HG02759 (cell line): ENCODE data around the gene MPP3.

Experiments
- ATAC-seq: cut with Tn5 transposase; IDR thresholded peaks from one replicate; pipeline ENCODE4 v1.9.1; 2021; ENCODE audit warnings: mild to moderate bottlenecking, moderate library complexity; ENCODE audit not compliant: unreplicated experiment

MPP3 gene

GRCh38 chr17:43832168-43832975 lies 574 bp downstream of the MPP3 start:
- ATAC-seq = no peak

- no peak for ATAC-seq
These were observed 1.3 kb downstream of the MPP3 start for GRCh38 chr17:43831633-43832032.

DNA sequence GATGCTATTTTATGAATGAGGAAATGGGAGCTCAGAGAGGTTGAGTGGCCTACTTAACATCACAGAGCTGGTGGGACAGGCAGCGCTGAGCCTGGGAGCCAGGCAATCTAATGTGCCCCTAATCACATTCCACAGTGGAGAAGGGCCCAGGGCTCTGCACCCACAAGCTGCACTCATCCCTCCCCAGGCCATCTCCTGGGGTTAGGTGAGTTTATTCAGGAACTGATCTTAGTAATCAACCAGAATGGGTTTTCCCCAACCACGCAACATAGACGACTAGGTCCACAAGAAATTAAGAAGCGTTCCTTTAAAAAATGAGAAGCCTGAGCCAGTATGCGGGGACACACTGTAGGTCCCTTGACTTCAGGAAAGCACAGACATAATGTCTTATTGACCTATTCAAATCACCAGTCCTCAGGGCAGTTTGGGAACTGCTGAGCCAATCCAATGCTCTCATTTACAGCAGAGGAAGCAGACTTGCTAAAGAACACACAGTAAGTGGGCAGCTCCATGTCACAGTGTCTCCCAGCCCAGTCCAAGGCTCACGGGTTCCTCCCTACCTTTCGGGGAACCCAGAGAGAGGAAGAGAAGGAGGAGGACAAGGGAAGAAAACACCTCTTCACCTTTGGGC lies 2.3 kb downstream of the MPP3 start:
- ATAC-seq = no peak

GRCh38 chr17:43829738-43830137 lies 3.2 kb downstream of the MPP3 start:
- no peak for ATAC-seq

DNA sequence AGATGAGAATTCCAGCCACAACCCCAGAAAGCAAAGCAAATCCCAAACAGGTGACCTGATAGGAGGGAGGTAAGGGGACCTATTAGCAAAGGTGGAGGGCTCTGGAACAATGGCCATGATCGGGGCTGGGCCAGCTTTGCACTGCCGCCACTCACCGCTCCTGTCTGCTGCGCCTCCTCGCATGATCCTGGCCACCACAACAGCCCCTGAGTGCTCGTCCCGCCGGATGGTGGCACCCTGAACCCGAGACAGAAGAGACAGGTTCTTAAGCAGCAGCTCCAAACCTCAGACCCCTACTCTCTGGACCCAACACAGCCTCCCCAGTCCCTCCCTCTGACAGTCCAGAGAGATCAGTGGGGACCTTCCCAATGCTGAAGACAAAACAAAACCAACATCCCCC lies 5.3 kb downstream of the MPP3 start:
- no peak for ATAC-seq

DNA sequence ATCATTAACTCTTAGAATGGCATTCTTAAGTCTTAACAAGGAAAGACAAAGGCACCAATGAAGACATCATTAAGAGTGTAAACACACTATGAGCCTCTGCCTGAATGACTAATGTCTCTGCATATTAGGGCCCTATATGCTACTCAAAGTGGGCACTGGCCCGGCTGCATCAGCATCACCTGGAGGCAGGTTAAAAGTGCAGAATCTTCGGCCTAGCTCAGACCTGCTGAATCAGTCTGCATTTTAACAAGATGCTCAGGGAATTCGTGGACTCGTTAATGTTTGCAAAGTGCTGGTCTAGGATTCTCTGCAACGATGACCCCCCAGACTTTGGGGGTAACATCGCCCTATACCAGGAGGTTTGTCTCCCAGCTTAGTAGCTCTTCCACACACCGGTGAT lies 6.7 kb downstream of the MPP3 start:
- ATAC-seq = no peak

- ATAC-seq = no peak
These were observed 7.4 kb downstream of the MPP3 start for GRCh38 chr17:43825567-43825966.

DNA sequence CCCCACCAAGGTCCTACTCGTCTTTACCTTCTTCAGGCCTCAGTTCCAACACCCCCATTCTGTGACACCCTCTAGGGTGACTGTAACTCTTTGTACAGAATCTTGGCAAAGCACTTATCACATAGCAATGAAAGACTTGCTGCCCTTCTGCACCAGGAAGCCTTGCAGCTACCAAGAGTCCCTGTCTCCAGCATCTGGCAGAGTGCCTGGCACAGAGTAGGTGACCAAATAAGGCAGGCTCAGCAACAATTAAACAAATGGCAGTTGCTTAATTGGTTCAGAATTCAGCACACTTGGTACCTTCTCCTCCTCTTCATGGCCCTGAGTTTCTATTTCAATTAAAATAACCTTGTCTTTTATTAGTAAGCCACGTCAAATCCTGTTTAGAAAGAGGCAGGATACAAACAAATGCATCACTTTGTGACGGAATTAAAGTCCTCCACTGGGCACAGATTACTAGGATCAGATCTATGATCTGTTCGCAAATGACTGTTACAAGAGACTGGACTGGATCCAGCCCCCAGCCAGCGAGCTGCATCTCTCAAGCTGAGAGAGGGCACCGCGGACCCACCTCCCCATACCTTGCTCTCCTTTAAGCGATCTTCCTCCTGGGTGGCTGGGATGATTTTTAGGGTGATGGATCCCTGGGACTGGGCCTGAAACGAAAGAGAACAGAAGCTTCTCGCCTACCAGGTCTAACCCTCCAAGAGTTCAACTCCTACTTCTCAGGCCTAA lies 9.4 kb downstream of the MPP3 start:
- ATAC-seq = no peak

DNA sequence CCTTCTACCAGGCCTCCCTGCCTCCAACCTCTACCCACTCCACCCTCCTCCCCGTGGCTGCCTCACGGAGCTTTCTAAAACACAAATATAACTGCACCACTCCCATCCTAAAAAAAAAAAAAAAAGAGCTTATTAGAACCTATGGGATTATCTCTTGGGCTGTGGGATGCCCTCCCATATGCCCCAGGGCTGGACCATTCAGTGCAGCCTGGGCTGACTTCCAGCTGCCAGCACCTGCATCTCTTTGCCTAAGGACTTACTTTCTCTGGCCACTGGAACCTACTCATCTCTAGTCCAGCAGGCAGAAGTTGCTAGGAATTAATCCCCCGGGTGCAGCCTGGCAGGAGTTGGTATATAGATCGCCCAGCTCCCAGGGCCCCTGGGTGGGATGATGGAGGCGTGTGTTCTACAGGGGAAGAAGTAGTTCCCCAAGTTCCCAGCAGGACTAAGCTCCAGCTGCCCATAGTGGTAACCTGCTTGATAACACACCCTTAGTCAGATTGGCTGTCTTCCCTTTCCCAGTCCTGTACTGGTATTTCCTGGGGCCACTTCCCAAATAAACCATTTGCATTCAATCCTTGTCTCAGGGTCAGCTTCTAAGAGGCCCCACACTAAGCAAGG lies 10.3 kb downstream of the MPP3 start:
- ATAC-seq = no peak

DNA sequence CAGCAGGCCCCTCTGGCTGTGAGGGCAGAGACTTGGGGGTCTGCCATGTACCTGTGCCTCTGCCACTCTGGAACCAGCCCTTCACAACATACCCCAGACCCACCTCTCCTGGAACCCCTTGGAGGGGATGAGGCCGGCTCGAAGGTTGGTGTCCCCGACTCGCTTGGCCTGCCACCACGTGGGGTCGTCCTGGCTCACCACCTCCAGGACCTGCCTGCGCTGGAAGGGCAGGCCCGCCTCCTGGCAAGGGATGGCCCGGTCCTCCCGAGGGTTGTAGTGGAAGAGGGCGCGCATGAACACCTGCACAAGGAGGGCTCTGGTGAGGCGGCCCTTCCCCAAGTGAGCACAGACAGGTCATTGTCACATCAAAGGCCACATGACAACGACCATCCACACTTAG lies 12.2 kb downstream of the MPP3 start:
- ATAC-seq = no peak

DNA sequence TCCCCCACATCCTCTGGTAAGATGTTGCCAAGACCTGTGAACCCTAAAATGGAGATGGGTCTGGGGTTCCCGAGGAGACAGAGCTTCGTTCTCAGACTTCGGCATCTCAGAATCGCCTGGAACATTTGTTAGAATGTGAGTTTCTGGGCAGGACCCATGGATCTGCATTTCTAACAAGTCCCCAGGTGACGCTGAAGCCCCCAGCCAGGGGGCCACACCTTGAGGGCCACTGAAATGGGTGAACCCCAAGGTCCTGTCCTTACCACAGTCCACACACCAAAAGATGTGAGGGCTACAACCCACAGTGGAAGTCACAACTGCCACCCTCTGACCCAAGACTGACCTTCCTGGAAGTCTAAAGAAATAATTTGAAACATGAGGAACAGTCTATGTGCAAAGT lies 14.0 kb downstream of the MPP3 start:
- no peak for ATAC-seq

- ATAC-seq = no peak
These were observed 15.1 kb downstream of the MPP3 start for GRCh38 chr17:43817826-43818225.

DNA sequence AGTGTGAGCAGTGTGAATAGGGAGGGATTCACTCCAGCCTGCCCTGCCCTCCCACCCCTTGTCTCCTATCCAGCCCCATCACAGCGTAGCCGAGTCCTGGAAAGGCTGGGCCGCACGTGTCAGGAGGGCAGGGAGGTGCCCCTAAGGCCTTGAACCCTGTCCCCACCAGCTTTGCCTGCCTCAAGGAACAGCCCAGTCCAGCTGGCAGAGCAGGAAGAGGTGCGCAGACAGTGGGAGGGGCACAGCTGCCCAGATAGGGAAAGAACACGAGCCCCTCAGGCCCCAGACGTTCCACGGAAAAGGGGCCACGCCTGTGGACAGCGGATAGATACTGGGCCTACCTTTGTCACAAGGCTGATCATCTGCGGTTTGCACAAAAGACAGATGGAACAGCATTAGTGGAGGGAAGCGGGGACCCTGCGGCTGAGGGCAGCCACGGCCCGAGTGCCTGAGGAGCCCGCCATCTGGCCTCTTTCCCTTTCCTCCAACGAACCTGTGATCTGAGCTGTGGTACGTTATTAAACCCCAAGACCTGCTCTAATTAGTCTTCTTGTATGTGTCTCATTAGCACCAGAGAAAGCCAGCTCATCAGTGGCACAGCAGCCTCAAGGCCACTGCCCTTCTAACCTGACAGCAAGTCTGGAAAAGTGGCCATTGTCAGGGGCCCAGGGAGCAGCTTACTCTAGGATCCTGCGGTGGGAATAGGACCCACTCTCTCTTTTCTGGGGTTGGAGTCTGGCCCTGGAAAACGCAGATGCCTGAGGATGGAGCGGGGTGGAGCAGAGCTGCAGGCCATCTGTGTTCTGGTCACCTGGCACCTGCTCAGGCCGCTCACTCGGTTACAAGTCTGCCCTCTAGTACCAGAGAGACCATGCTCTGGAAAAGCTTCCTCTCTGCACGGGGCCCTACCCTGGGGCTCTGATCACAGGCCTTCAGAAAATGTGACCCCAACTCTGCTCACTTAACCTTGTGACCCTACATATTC lies 16.3 kb downstream of the MPP3 start:
- ATAC-seq = no peak

- no peak for ATAC-seq
These were observed 18.2 kb downstream of the MPP3 start for GRCh38 chr17:43814714-43815113.

DNA sequence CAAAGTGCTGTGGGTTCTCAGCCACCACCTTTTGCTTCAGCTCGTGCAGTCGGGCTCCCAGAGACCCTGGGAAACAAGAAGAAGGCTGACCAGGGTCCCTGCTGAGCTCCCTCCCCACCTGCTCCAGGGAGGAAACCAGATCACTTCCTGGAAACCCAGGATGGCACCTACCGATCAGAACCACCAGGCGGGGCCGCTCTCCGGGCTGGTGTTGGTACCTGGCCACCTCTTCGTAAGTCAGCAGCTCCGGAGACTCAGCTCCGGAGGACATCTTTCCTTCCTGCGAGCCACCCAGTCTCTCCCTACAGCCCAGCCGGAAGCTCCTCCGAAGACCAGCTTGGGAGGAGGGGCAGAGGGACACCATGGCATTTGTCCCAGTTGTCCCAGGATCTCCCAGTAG lies 18.9 kb downstream of the MPP3 start:
- ATAC-seq = no peak

- no peak for ATAC-seq
These were observed 19.6 kb downstream of the MPP3 start for GRCh38 chr17:43813386-43813785.

DNA sequence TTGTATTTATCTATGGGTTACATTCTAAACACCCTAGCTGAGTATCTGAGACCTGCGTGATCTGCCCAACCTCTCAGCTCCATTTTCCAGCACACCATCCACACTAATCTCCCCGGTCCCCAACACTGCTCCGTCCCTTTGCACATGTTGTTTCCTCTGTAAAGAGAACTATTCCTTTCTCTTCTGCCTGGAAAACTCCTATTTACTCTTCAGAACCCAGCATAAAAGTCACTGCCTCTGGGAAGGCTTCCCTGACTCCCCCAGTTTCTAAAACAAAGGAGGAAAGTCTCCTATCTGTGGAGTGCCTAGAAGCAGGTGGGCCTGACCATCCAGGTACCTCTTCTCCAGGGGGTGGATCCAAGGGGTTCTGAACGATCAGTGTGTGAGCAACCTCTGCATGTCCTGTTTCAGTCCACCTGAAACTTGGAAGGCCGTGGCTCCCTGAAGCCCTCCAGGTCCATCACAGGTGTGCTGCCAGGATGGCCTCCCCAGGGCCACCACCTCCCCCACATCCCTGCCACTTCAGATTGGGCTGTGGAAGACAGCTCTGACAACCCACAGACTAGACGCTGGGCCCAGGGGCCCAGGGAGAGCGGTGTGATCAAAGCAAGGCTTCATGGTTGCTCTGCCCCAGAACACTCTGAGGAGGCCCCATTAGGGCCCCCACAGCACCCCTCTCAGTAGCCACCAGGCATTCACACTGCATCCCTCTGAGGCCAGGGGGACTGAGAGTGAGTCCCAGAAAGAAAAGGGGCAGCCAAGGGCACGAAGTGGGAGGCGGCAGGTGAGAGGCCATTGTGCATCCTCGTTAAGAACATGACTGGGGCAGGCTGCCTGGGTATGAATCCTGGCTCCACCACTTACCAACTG lies 20.3 kb downstream of the MPP3 start:
- no peak for ATAC-seq

- ATAC-seq = no peak
These were observed 22.1 kb downstream of the MPP3 start for GRCh38 chr17:43810823-43811222.

DNA sequence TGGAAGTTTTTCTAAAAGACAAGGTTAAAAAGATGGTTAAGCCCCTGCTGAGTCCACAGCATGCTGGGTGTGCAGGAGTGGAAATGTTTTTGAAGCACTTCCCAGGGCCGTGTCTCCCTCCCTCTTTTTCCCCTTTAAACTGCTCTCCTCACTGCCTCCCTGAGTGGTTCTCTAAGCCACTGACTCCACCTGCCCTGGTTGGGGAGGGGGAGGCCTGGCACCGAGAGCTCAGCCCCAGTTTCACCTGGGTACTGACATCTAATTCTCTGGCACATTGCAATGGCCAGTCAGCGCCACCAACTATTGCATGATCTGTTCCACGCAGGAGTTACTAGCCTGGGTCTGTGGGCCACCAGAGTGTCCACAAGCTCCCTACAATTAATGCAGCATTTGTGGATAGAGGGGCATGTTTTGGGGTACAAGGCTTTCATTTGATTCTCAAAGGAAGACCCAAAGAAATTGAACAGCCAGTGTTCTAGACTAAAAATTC lies 22.7 kb downstream of the MPP3 start:
- ATAC-seq = no peak
